K562 (cell line): ENCODE results near the gene EFNB3. TPM values are rescaled to one million over a fixed set of nuclear protein-coding genes. Genes with fewer than 3 reads are reported as not detected.

ENCODE experiments used
- ARNT ChIP-seq, 2 experiments: fragments of 450-650 bp; IDR thresholded peaks; 2 replicates each; pipeline ENCODE4 v1.6.1; 2016; ENCODE audit warnings: mild to moderate bottlenecking in 1 of 2
- CCNT2 ChIP-seq: IDR thresholded peaks from 2 replicates; pipeline ENCODE4 v1.6.1; 2011; ENCODE audit warnings: borderline replicate concordance, low read depth, mild to moderate bottlenecking, moderate library complexity, mixed read lengths, low read length; ENCODE audit not compliant: insufficient read length; ENCODE audit errors: extremely low read depth
- CREM ChIP-seq: IDR thresholded peaks from 2 replicates; pipeline ENCODE4 v1.6.1; 2014; ENCODE audit warnings: antibody characterized with exemption, low read depth
- CSDE1 ChIP-seq, 2 experiments: fragments of 450-650 bp; IDR thresholded peaks; 2 replicates each; pipeline ENCODE4 v1.6.1; 2016; ENCODE audit warnings: mild to moderate bottlenecking in 1 of 2
- ELF2 ChIP-seq: fragments of 250-450 bp; sonication (Bioruptor Pico); IDR thresholded peaks from 2 replicates; pipeline ENCODE4 v1.5.0; 2021; ENCODE audit warnings: mild to moderate bottlenecking
- ETV6 ChIP-seq, 3 experiments: fragments of 150-350 bp in 1 of 3; sonication (generic) in 1 of 3; formaldehyde crosslinking in 1 of 3; IDR thresholded peaks; 2 replicates each; pipeline versions ENCODE4 v1.6.1 to v1.8.0; 2014 to 2022; ENCODE audit warnings: borderline replicate concordance in 2 of 3, low read depth in 2 of 3, antibody characterized with exemption in 1 of 3, low read length in 1 of 3, mild to moderate bottlenecking in 1 of 3, missing genetic modification reagents in 1 of 3
- GABPA ChIP-seq: fragments of 200-800 bp; sonication (Bioruptor generic); conservative IDR thresholded peaks from 2 replicates; pipeline ENCODE4 v1.6.1; 2016; ENCODE audit warnings: low read depth, missing genetic modification characterization, missing compliant biosample characterization
- L3MBTL2 ChIP-seq: fragments of 450-650 bp; IDR thresholded peaks from 2 replicates; pipeline ENCODE4 v1.6.1; 2016; ENCODE audit warnings: mild to moderate bottlenecking, moderate library complexity
- LEF1 ChIP-seq: fragments of 450-650 bp; IDR thresholded peaks from 2 replicates; pipeline ENCODE4 v1.6.1; 2016; ENCODE audit warnings: mild to moderate bottlenecking
- MAZ ChIP-seq, 2 experiments: fragments of 450-650 bp in 1 of 2; sonication (generic) in 1 of 2; formaldehyde crosslinking; IDR thresholded peaks in 1 of 2; conservative IDR thresholded peaks in 1 of 2; 2 replicates each; pipeline versions ENCODE4 v1.4.0 to v1.5.0; 2020; ENCODE audit warnings: mild to moderate bottlenecking in 1 of 2, missing genetic modification reagents in 1 of 2
- NCOR1 ChIP-seq: fragments of 450-650 bp; IDR thresholded peaks from 2 replicates; pipeline ENCODE4 v1.6.1; 2016; ENCODE audit warnings: mild to moderate bottlenecking, moderate library complexity
- POLR2A ChIP-seq: fragments of 450-650 bp; conservative IDR thresholded peaks from 2 replicates; pipeline ENCODE4 v1.6.1; 2016
- RBBP5 ChIP-seq: fragments of 200-600 bp; sonication (generic); IDR thresholded peaks from 2 replicates; pipeline ENCODE4 v1.6.1; 2012; ENCODE audit warnings: borderline replicate concordance, mild to moderate bottlenecking, low read length, control low read depth, inconsistent platforms; ENCODE audit not compliant: insufficient read depth, poor library complexity, severe bottlenecking
- RCOR1 ChIP-seq, 2 experiments: IDR thresholded peaks; 2 replicates each; pipeline ENCODE4 v1.6.1; 2012; ENCODE audit warnings: low read depth in 2 of 2, low read length in 2 of 2, borderline replicate concordance in 1 of 2, improper control_type of control experiment in 1 of 2
- SAP30 ChIP-seq: fragments of 200-600 bp; sonication (generic); IDR thresholded peaks from 2 replicates; pipeline ENCODE4 v1.6.1; 2012; ENCODE audit warnings: borderline replicate concordance, low read depth, mild to moderate bottlenecking, moderate library complexity, low read length, control low read depth, inconsistent platforms; ENCODE audit not compliant: insufficient read depth, poor library complexity, severe bottlenecking
- SMARCE1 ChIP-seq: fragments of 450-650 bp; IDR thresholded peaks from 2 replicates; pipeline ENCODE4 v1.7.1; 2016; ENCODE audit warnings: mild to moderate bottlenecking
- TBL1XR1 ChIP-seq, 2 experiments: IDR thresholded peaks; 2 replicates each; pipeline ENCODE4 v1.6.1; 2012; ENCODE audit warnings: improper control_type of control experiment in 2 of 2, low read length in 2 of 2, mild to moderate bottlenecking in 1 of 2
- TEAD1 ChIP-seq, 2 experiments: fragments of 450-650 bp in 1 of 2; sonication (generic) in 1 of 2; formaldehyde crosslinking; IDR thresholded peaks; 2 replicates each; pipeline versions ENCODE4 v1.4.0 to v1.8.0; 2020 to 2022; ENCODE audit warnings: mild to moderate bottlenecking in 2 of 2, missing genetic modification reagents in 1 of 2
- polyA plus RNA-seq, 8 experiments: library from polyadenylated mRNA; depleted of rRNA in 4 of 8; stranded (reverse) in 5 of 8; unstranded in 3 of 8; fragments of >200 nt; fragmentation: Nextera tagmentation in 2 of 8; fragmentation: Illumina TruSeq in 1 of 8; extraction: Ambion mirVana in 2 of 8; extraction: Trizol in 1 of 8; gene quantifications; 2 replicates each; pipeline versions ENCODE4 v1.2.1 to v1.2.3, GENCODE V29; 2011 to 2014; ENCODE audit warnings: inconsistent platforms in 1 of 8, missing spikeins in 1 of 8
- total RNA-seq, 7 experiments: library from RNA; depleted of rRNA in 6 of 7; stranded (reverse); fragments of >200 nt in 6 of 7; fragmentation: Illumina TruSeq in 2 of 7; extraction: Trizol in 2 of 7; gene quantifications; 2 replicates each; pipeline versions ENCODE4 v1.2.1 to v1.2.3, GENCODE V29; 2011 to 2021; ENCODE audit warnings: low replicate concordance in 1 of 7
- TF ChIP-seq, protein P1 (sequence below), 2 experiments: fragments of 450-650 bp; IDR thresholded peaks; 2 replicates each; pipeline ENCODE4 v1.6.1; 2016
- TF ChIP-seq, protein P2 (sequence below): sonication (generic); formaldehyde crosslinking; IDR thresholded peaks from 2 replicates; pipeline ENCODE4 v1.8.0; 2022; ENCODE audit warnings: missing genetic modification reagents, mild to moderate bottlenecking, borderline replicate concordance
- TF ChIP-seq, protein P3 (sequence below), 2 experiments: IDR thresholded peaks; 2 replicates each; pipeline ENCODE4 v1.6.1; 2011; ENCODE audit warnings: borderline replicate concordance in 1 of 2, control low read depth in 1 of 2, low read depth in 1 of 2, low read length in 1 of 2, mild to moderate bottlenecking in 1 of 2, mixed read lengths in 1 of 2, moderate library complexity in 1 of 2; ENCODE audit not compliant: insufficient read depth in 1 of 2, insufficient read length in 1 of 2, poor library complexity in 1 of 2, severe bottlenecking in 1 of 2; ENCODE audit errors: extremely low read depth in 1 of 2
- TF ChIP-seq, protein P4 (sequence below): sonication (generic); formaldehyde crosslinking; IDR thresholded peaks from 2 replicates; pipeline ENCODE4 v1.8.0; 2022; ENCODE audit warnings: missing genetic modification reagents, mild to moderate bottlenecking, moderate library complexity, borderline replicate concordance

The EFNB3 gene
- total and polyA plus RNA-seq, 9 of the 15 experiments (the other 6 are each of a cell fraction or from before 2014, with no cell fraction given), result not detected

- TF ChIP-seq TEAD1 (CRISPR knock-in tag; IDR thresholded peaks at IDR 0.05), result peak in 1 of 2 experiments; percentile 82; a peak in 2 of 4 replicates
- TF ChIP-seq SMARCE1, result peak; percentile 13; the same call in 1 of the 2 replicates
- 0 out of 4 replicates have a peak, but pooled peaks of 1 of the 2 experiments have one; percentile 17 for TF ChIP-seq RCOR1 (IDR thresholded peaks at IDR 0.05; ENCODE audit: borderline replicate concordance in 1 of 2, low read depth in 2 of 2, low read length in 2 of 2)
- TF ChIP-seq, protein P1, sequence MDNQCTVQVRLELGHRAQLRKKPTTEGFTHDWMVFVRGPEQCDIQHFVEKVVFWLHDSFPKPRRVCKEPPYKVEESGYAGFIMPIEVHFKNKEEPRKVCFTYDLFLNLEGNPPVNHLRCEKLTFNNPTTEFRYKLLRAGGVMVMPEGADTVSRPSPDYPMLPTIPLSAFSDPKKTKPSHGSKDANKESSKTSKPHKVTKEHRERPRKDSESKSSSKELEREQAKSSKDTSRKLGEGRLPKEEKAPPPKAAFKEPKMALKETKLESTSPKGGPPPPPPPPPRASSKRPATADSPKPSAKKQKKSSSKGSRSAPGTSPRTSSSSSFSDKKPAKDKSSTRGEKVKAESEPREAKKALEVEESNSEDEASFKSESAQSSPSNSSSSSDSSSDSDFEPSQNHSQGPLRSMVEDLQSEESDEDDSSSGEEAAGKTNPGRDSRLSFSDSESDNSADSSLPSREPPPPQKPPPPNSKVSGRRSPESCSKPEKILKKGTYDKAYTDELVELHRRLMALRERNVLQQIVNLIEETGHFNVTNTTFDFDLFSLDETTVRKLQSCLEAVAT (IDR thresholded peaks at IDR 0.05), result peak; percentile 74 to 92; a peak in 3 of 4 replicates
- TF ChIP-seq, protein P2, sequence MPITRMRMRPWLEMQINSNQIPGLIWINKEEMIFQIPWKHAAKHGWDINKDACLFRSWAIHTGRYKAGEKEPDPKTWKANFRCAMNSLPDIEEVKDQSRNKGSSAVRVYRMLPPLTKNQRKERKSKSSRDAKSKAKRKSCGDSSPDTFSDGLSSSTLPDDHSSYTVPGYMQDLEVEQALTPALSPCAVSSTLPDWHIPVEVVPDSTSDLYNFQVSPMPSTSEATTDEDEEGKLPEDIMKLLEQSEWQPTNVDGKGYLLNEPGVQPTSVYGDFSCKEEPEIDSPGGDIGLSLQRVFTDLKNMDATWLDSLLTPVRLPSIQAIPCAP, result no peak
- TF ChIP-seq SAP30, result peak; percentile 13
- TF ChIP-seq CSDE1 (IDR thresholded peaks at IDR 0.05), result no peak
- TF ChIP-seq TBL1XR1 (IDR thresholded peaks at IDR 0.05; ENCODE audit: low read length in 2 of 2), result peak; percentile 4 to 56; a peak in 1 of 4 replicates
- TF ChIP-seq GABPA (tag), result peak; percentile 90
- TF ChIP-seq RBBP5, result peak; percentile 48
- TF ChIP-seq L3MBTL2, result peak; percentile 72
- peak; percentile 75; the same call in 1 of the 2 replicates for TF ChIP-seq LEF1
- TF ChIP-seq NCOR1, result 0 out of 2 replicates have a peak, but pooled peaks have one; percentile 3
- TF ChIP-seq ETV6 (IDR thresholded peaks at IDR 0.05; ENCODE audit: borderline replicate concordance in 1 of 2, low read depth in 2 of 2, low read length in 1 of 2), result 0 out of 4 replicates have a peak, but pooled peaks of 1 of the 2 experiments have one; percentile 47
- no peak for TF ChIP-seq ETV6 (CRISPR knock-in tag; IDR thresholded peaks at IDR 0.05; ENCODE audit: borderline replicate concordance)
- TF ChIP-seq CREM, result peak; percentile 80
- TF ChIP-seq POLR2A, result peak; percentile 72
- TF ChIP-seq, protein P3, sequence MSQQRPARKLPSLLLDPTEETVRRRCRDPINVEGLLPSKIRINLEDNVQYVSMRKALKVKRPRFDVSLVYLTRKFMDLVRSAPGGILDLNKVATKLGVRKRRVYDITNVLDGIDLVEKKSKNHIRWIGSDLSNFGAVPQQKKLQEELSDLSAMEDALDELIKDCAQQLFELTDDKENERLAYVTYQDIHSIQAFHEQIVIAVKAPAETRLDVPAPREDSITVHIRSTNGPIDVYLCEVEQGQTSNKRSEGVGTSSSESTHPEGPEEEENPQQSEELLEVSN (IDR thresholded peaks at IDR 0.05; ENCODE audit: borderline replicate concordance in 1 of 2, extremely low read depth in 1 of 2, insufficient read depth in 1 of 2, insufficient read length in 1 of 2, low read depth in 1 of 2, low read length in 1 of 2, poor library complexity in 1 of 2, severe bottlenecking in 1 of 2), result peak in 1 of 2 experiments; percentile 52
- peak; percentile 45 for TF ChIP-seq CCNT2
- TF ChIP-seq ELF2, result 0 out of 2 replicates have a peak, but pooled peaks have one; percentile 30
- no peak for TF ChIP-seq ARNT (IDR thresholded peaks at IDR 0.05)
- TF ChIP-seq, protein P4, sequence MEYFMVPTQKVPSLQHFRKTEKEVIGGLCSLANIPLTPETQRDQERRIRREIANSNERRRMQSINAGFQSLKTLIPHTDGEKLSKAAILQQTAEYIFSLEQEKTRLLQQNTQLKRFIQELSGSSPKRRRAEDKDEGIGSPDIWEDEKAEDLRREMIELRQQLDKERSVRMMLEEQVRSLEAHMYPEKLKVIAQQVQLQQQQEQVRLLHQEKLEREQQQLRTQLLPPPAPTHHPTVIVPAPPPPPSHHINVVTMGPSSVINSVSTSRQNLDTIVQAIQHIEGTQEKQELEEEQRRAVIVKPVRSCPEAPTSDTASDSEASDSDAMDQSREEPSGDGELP (CRISPR knock-in tag), result peak; percentile 74
- TF ChIP-seq MAZ (CRISPR knock-in tag; conservative IDR thresholded peaks at IDR 0.05 in 1 of 2, IDR thresholded peaks at IDR 0.05 in 1 of 2), result peak in 1 of 2 experiments; percentile 6; a peak in 1 of 4 replicates
Measured at GRCh38 chr17:7685533-7686221, 19.3 kb upstream of the EFNB3 start (continued).
